Measurements from ENCODE around the gene PRKG1. TPM values are rescaled to one million over a fixed set of nuclear protein-coding genes. Genes with fewer than 3 reads are reported as not detected.

Gene PRKG1
- total and polyA plus RNA-seq, 8 donors: 1.2 to 9.6 (median 2.9) TPM

DNA sequence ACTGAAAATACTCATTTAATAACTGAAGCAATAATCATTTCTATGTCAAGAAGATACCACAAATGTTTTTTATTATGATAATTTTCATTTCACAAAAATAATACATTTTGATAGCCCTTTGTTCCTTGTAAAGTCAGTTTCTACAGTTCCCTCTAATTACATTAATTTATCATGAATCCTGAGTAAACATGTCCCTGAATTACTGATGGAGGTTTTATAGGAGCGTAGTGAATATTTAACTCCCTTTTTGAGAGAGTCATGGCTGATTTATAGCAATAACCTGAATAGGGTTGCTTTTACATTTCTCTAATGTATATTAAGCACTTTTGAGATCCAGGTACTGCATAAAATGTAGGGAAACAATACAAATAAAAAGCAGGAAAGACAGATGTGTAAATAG is 1023.8 kb downstream of the PRKG1 start:
- DNase-seq (no peak), ATAC-seq (no peak)

DNA sequence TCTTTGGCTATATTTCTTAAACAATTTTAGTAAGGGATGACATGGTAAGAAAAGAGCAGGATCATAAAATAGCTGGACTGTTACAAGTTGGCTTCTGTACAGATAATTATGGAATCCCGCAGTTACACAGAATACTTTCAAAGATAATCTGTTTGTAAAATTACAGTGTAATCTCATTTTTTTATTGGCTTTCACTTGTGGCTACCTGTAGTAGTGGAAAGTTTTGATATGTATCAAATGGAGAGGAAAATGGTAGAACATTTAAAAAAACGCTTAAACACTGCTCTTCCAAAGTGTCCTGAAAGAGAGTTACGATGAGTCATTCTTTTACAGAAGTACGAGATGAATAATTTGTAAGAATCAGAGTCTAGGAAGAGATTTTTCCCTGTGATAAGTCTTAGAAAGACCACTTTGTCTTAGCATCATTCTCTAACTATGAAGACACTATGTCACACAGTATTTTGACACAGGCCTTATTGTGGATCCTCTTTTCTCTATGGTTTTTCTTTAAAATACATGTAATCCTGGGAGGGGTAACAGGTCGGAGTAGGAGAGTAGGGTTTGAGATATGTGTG is 1024.8 kb downstream of the PRKG1 start:
- DNase-seq (no peak), ATAC-seq (no peak), FAIRE-seq (no peak)
- Histone ChIP-seq H3K27ac (no peak overlapping the region), H3K4me3 (no peak overlapping the region), H3K36me3 (no peaks in the 10 kb centered on the region), H3K4me1 (no peaks in the 10 kb centered on the region), H3K27me3 (no peaks in the 10 kb centered on the region), H3K9me3 (no peaks in the 10 kb centered on the region)
- 83 to 91% methylated on average over 5 of the region's 5 CpGs for WGBS, 2 donors
- TF ChIP-seq, protein P1, sequence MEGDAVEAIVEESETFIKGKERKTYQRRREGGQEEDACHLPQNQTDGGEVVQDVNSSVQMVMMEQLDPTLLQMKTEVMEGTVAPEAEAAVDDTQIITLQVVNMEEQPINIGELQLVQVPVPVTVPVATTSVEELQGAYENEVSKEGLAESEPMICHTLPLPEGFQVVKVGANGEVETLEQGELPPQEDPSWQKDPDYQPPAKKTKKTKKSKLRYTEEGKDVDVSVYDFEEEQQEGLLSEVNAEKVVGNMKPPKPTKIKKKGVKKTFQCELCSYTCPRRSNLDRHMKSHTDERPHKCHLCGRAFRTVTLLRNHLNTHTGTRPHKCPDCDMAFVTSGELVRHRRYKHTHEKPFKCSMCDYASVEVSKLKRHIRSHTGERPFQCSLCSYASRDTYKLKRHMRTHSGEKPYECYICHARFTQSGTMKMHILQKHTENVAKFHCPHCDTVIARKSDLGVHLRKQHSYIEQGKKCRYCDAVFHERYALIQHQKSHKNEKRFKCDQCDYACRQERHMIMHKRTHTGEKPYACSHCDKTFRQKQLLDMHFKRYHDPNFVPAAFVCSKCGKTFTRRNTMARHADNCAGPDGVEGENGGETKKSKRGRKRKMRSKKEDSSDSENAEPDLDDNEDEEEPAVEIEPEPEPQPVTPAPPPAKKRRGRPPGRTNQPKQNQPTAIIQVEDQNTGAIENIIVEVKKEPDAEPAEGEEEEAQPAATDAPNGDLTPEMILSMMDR (IDR thresholded peaks at IDR 0.05): no peak
- intact Hi-C loops (cut with DNase I): no loop called here

More for the DNA sequence above, 1023.8 kb downstream of the PRKG1 start:
- no peak for FAIRE-seq
- intact Hi-C loops (cut with DNase I): no loop called here
- no peaks in the 10 kb centered on the region for H3K4me1 ChIP-seq
- no peaks in the 10 kb centered on the region for H3K27me3 ChIP-seq
- H3K4me3 ChIP-seq: no peak overlapping the region
- H3K9me3 ChIP-seq: no peaks in the 10 kb centered on the region
- WGBS, 2 donors: 77 to 86% methylated on average over 1 of the region's 1 CpG
- TF ChIP-seq, protein P1 (IDR thresholded peaks at IDR 0.05): no peak
- H3K27ac ChIP-seq: no peak overlapping the region
- no peaks in the 10 kb centered on the region for H3K36me3 ChIP-seq

- no peak overlapping the region for H3K4me3 ChIP-seq
- H3K27me3 ChIP-seq: no peaks in the 10 kb centered on the region
- intact Hi-C loops (cut with DNase I): no loop called here
- H3K27ac ChIP-seq: no peak overlapping the region
- no peaks in the 10 kb centered on the region for H3K9me3 ChIP-seq
- H3K4me1 ChIP-seq: no peaks in the 10 kb centered on the region
- ATAC-seq (no peak), FAIRE-seq (no peak), DNase-seq (no peak)
- WGBS, 2 donors: 46 to 55% methylated on average over 6 of the region's 6 CpGs
- no peaks in the 10 kb centered on the region for H3K36me3 ChIP-seq
- TF ChIP-seq, protein P1 (IDR thresholded peaks at IDR 0.05): no peak
These were observed 1025.8 kb downstream of the PRKG1 start for GRCh38 chr10:52100011-52100547.

DNA sequence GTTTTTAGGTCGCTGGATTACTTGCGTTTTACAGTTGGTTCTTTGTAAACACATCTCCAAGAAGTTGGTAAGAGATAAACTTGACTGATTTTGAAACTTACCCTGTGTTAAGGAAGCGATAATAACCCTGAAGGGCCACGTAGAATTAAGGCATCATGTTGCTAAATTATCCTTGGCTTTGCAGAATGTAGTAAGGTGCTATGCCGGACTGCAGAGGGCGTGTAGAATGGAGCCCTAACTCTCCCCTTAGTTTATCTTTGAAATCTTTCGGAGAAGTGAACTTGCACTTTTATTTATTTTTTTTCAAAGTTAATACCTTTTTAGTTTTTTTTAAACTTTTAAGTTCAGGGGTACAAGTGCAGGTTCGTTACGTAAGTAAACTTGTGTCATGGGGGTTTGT is 1031.0 kb downstream of the PRKG1 start:
- Histone ChIP-seq H3K9me3 (no peaks in the 10 kb centered on the region), H3K4me1 (no peaks in the 10 kb centered on the region), H3K27ac (no peak overlapping the region), H3K36me3 (no peaks in the 10 kb centered on the region), H3K4me3 (no peak overlapping the region), H3K27me3 (no peaks in the 10 kb centered on the region)
- FAIRE-seq (no peak), ATAC-seq (no peak), DNase-seq (no peak)
- intact Hi-C loops (cut with DNase I): no loop called here
- TF ChIP-seq, protein P1 (IDR thresholded peaks at IDR 0.05): no peak
- WGBS, 2 donors: 88 to 89% methylated on average over 9 of the region's 9 CpGs

- H3K27me3 ChIP-seq: no peaks in the 10 kb centered on the region
- H3K27ac ChIP-seq: no peak overlapping the region
- H3K36me3 ChIP-seq: no peaks in the 10 kb centered on the region
- FAIRE-seq: no peak
- TF ChIP-seq, protein P1 (IDR thresholded peaks at IDR 0.05): no peak
- intact Hi-C loops (cut with DNase I): no loop called here
- no peaks in the 10 kb centered on the region for H3K4me1 ChIP-seq
- ATAC-seq: no peak
- 83 to 87% methylated on average over 4 of the region's 4 CpGs for WGBS, 2 donors
- DNase-seq: no peak
- H3K9me3 ChIP-seq: no peaks in the 10 kb centered on the region
- H3K4me3 ChIP-seq: no peak overlapping the region
These were observed 1031.7 kb downstream of the PRKG1 start for GRCh38 chr10:52106011-52106410.
